Lower leg skin (tissue), 3 donors: ENCODE measurements around the gene PTPRC.

Source experiments
- POLR2A ChIP-seq, 2 donors: fragments of 450-650 bp; IDR thresholded peaks; one replicate each; pipeline ENCODE4 v1.6.1; 2016 to 2017; ENCODE audit warnings: antibody characterized with exemption in 2 of 2, mild to moderate bottlenecking in 1 of 2, moderate library complexity in 1 of 2
- TF ChIP-seq, protein P1 (sequence below), 3 donors: fragments of 450-650 bp; IDR thresholded peaks; one replicate each; pipeline ENCODE4 v1.5.1; 2016; ENCODE audit warnings: antibody characterized with exemption in 3 of 3, mild to moderate bottlenecking in 3 of 3, moderate library complexity in 2 of 3

DNA sequence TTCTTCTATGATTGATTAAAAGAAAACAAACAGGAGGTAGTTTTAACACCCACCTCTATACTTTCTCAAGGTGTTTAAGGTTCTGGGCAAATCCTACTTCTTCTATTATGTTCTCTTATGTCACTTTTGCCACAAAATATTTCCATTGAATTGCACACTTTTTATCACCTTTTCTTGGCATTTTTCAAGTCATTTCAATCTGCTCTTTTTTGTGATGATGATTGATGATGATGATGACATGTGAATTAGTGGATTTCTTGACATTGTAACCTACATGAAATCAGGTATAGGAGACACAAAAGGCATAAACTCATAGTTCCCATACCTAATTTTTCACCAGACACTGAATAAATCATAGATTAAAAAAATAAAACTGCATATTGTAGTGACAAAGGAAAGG lies 4.1 kb downstream of the PTPRC start:
- TF ChIP-seq, protein P1, sequence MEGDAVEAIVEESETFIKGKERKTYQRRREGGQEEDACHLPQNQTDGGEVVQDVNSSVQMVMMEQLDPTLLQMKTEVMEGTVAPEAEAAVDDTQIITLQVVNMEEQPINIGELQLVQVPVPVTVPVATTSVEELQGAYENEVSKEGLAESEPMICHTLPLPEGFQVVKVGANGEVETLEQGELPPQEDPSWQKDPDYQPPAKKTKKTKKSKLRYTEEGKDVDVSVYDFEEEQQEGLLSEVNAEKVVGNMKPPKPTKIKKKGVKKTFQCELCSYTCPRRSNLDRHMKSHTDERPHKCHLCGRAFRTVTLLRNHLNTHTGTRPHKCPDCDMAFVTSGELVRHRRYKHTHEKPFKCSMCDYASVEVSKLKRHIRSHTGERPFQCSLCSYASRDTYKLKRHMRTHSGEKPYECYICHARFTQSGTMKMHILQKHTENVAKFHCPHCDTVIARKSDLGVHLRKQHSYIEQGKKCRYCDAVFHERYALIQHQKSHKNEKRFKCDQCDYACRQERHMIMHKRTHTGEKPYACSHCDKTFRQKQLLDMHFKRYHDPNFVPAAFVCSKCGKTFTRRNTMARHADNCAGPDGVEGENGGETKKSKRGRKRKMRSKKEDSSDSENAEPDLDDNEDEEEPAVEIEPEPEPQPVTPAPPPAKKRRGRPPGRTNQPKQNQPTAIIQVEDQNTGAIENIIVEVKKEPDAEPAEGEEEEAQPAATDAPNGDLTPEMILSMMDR (IDR thresholded peaks at IDR 0.05) = no peak
- TF ChIP-seq POLR2A (IDR thresholded peaks at IDR 0.05) = no peak
